Activated T-helper 1 cell treated with anti-CD3 and anti-CD28 coated beads, Interleukin-2, amount 50 U/mL, for 16 hours (primary cell): ENCODE data around the gene ANKMY2.
"Not testable (repeated sequence)": the region's sequence is repeated elsewhere in the genome, so short reads cannot be mapped to it uniquely, and the experiment has no call there.

ENCODE experiments used
- DNase-seq, 2 donors: peaks; one replicate each; pipeline ENCODE4 v3.0.0-alpha.2; 2020; ENCODE audit warnings: low read depth in 1 of 2, low spot score in 1 of 2

Gene ANKMY2

DNA sequence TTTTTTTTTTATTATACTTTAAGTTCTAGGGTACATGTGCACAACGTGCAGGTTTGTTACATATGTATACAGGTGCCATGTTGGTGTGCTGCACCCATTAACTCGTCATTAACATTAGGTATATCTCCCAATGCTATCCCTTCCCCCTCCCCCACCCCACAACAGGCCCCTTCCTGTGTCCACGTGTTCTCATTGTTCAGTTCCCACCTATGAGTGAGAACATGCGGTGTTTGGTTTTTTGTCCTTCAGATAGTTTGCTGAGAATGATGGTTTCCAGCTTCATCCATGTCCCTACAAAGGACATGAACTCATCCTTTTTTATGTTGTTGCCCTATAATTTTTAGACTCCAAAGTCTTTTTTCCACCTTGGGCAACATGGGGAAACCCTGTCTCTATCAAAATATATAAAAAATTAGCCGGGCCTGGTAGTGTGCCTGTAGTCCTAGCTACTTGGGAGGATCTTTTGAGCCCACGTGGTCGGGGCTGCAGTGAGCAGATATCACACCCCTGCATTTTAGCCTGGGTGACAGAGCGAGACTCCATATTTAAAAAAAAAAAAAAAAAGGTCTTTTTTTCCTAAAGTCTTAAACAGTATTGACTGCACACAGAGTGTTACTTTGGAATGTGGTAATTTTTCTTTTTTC, 14.4 kb upstream of the ANKMY2 start:
- not testable (repeated sequence) for DNase-seq

DNA sequence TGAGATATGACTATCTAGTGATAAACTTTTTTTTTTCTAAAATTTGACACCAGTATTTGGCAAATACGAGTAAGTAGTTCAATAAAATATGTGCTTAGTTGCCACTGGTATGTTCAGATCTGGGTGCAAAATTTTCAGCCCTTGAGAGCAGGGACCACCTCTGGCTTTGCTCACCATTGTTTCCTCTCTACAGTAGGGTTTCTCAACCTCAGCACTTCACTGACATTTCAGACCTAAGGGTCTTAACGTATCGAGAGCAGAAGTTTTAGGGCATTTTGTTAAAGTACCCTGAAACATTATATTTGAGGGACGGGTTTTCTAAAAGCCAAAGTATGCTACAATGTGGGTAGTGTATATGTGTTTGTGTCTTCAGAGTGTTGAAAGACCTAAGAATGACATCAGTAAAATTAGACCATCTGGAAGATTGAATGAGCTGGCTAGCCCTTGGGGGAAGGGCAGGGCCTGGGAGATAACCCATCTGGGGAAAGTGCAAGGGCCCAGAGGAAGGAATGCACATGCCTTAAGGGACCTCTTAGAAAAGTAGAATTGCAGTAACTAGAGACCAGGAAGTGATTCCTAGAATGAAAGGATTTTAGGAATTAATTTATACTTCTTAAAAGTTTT, 12.2 kb upstream of the ANKMY2 start:
- DNase-seq, result no peak

DNA sequence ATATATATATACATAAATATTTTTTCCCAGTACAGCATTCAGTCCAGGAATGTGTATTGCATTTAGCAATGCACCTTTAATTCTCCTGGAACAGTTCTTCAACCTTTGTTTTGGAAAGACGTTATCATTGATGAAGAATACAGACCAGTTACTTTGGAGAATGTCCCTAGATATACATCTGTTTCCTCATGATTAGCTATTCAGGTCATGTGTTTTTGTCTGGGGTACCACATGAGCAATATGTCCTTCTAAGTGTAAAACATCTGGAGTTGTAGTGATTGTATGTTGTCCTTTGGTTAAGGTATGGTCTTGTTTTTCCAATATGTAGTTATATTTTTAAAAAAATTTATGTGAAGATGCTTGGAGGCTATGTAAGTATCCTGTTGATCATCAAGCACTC, 10.6 kb upstream of the ANKMY2 start:
- no peak for DNase-seq

DNA sequence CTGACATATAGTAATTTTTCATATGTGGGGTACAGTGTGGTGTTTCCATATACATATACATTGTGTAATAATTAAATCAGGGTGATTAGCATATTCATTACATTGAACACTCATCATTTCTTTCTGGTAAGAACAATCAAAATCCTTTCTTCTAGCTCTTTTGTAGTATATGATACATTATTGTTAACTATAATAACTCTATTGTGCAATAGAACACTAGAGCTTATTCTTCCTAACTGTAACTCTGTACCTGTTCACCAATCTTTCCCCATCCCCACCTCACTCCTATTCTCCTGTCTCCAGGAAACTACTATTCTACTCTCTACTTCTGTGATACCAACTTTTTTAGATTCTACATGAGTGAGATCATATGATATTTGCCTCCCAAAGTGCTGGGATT, 9.8 kb upstream of the ANKMY2 start:
- no peak for DNase-seq

DNA sequence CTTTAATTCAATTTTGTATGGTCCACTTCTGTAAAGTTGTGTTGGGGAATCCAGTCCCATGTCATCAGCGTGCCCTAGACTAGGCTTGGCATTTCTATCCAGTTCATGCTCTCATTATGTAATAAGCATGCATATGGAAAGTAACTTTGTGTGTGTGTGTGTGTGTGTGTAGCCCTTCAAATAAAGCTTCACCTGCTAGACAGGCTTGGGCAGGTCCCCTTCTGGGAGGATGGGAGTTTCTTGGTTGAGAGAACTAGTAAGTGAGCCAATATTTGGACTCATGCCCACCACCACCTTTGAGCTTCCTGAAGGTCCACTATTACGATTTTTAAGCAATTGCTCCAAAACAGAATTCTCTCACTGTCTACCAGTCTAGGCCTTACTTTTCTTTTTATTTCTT, 7.3 kb upstream of the ANKMY2 start:
- no peak for DNase-seq

DNA sequence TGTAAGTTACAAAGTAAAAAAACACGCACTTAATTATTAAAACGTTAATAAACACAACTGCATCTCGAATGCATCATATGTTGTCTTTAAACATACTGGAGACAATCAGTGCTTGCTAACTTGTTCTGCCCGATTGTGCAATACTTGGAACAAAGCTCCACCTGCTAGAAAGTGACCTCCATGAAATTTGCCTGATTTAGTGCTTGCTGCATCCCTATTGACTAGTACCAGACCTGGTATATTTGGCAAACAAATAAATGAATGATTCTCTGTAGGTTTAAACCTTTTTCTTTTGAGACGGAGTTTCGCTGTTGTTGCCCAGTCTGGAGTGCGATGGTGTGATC, 6.7 kb upstream of the ANKMY2 start:
- DNase-seq, result no peak

DNA sequence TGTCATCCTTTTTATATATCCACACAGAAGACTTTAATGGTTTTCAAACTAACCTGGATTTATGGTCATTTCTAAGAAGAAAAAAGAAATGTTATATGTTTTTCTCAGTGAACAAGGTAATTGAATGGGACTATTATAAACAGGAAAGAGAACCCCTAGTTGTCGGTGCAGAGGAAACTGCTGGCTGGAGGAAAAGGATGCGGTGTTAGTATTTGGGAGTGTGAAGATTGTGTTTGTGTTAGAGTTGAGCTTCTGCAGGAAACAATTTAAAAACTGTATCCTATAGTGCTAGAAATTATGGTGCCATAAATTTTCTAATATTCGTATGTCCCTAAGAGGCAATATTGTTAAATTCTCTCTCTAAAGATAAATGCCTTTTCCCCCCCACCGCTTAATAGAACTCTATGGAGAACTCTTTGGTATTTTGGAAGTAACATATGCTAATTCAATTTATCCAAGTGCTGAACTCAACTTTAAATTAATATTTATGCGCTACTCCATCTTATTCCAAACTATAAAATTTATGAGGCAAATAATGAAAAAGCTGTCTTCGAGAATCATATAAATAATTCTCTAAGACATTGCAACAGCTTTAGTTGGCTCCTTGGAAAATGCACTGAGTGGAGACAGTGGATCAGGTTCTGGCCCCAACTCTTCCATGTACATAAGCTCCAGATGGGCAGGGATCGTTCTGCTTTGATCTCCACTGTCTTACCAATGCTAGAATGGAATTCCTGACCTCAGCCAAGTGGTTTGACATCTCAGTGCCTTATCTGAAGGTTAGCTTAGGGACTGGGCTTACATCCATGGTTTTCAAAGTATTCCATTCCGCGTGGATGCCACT, 6.1 kb upstream of the ANKMY2 start:
- DNase-seq, result no peak

DNA sequence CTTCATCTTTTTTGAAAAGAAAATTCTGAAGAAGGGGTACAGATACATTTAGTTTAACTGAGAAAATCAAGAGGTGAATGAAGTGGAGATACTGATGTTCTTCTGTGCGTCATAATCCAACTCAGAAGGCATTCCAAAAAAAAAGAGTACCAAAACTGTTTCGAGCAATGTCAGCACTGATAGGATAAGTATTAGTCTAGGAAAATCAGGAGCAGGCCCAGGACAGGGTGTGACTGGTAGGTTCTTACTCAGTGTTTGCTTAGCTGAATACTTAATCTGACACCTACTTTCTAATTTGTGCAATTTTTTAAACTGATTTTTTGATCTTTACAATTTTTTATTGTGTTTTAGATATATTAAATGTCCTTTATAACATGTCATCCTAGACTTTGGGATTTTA, 4.7 kb upstream of the ANKMY2 start:
- no peak for DNase-seq

DNA sequence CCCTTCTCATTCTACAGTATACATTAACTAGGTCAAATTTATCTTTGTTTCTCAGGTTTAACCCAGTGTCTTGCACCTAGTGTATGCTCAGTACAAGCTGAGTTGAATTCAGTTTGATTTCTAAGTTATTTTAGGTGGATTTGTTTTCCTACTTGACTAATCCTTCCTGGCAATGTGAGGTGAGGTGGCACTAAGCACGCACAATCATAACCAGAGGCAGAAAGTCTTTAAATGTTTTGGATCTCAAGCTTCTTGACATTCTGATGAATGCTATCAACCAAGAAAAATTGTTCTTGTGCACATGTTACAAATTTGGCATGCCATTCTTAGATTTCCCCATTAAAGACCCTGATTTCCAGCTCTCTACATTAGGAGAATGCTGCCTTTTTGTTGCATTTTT, 3.6 kb upstream of the ANKMY2 start:
- no peak for DNase-seq

DNA sequence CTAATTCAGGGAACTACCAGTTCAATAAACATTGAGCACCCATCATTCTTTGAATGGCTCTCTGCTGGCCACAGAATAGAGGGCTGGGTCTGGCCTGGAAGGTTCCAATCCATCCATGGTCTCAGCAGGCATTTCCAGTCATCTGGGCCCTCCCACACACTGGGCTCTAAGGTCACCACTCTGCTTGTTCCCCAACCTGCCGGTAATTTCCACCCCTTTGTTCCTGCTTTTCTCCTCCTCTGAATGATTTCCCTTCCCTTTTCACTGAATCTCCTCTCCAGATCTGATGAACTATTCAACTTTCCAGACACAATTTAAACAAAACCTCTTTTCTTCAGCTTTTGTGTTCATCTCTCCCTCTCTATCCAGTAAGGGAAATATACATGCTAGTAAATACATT, 3.0 kb upstream of the ANKMY2 start:
- no peak for DNase-seq

DNA sequence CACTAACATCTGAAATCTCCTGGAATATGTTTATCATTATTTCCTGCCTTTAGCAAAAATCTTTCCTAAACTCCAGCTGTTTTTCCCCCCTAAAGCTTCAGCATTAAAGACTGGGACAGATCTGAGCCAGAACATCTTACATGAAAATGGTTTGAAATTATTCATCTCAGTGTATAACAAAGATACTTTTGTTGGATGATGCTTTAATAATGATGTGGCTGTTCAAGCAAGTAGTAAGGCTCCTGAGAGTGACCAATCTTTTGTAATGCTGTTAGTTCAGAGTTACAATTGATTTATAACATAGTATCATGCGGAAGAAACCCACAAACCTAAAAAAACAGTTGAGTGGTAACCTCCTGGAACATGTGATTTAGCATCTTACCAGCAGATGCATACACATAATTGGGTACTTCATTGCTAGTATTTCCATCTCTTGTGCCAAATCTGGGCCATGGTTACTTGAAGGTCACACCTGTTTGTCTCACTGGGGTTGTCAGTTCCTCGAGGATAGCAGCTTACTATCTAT, 1.9 kb upstream of the ANKMY2 start:
- DNase-seq, result no peak

DNA sequence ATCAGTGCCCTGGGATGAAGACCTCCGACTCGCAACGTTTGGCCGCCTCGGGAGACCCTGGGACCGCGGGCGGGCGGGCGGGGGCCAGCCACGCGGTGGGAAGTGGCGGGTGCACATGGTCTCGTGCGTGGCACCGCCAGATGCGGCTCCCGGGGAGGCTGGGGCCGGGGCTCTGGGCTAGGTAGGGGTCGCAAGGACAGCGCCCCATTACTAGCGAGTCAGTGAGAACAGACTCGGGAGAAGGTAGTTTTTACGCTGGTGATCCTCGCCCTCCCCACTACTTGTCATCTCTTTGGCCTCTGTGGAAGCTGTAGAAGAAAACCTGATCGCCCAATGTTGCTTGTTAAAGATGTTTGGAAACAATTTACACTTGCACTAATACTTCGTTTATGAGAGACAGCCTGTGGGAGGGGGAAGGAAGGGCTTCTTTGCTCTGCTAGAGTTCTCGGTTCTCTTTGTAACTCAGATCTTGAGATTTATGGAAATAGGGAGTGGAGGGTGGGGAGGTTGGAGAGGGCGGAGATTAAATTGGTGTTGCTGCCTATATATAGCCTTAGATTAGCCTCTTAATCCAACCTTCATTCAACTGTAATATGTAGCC, 1.0 kb upstream of the ANKMY2 start:
- DNase-seq, result no peak

DNA sequence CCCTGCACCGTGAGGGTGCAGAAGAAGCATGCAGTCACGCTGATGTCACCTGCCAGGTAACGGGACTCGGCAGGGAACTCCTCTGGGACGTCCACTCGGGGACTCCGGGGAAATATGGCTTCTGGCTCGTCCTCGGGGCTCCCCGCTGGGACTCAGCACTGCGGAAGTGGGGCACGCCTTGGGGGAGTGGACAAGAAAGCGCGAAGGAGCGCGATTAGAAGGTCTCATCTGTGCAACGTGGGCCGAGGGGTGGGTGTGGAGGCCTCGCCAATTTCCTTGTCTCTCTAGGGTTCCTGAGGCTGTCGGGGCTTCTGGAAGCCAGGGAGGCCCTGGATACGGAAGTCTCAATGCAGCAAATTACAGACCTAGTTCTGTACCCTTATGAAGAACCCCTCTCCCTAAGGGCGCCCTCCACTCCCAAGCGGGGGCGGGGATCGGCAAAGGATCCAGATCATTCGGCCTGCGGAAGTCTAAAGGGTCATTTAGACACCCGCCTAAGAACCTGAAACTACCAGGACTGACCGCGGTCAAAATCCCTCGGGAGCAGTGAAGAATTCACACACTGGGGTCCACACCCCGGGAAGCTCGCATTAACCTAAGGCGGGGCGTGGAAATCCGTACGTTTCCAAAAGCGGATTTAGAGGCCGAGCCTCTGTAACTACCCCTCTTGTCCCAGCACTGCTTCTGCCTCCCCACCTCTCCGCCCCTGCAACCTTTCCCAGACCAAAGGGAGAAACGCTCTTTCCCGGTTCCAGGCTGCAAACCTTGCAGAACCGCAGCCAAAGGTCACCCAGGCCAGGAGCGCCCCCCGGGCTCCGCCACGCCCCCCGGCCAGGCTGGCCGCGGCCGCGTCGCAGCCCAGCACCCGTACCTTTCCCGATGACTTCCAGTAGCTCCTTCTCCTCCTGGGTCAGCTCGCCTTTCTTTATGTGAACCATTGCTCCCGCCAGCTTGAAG, 640 bp downstream of the ANKMY2 start:
- DNase-seq, result peak; percentile 25 to 32

DNA sequence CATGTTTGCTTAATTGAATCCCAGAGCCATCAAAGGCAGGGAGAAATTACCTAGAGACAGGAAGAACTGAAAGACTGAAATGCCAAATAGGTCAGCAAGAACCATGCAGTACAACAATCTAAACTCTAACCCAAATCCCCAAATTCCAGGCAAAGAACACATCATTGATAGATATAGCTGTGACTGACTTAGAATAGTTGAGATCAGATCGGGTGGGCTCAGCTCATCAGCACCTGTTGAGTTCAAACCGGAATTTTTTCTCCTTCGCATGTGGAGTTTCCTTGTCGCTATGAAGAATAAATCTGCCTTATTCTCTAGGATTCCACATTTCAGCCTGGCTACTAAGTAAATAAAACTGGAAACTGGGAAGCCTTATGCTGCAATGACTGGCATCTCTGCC, 1.4 kb downstream of the ANKMY2 start:
- DNase-seq, result no peak

DNA sequence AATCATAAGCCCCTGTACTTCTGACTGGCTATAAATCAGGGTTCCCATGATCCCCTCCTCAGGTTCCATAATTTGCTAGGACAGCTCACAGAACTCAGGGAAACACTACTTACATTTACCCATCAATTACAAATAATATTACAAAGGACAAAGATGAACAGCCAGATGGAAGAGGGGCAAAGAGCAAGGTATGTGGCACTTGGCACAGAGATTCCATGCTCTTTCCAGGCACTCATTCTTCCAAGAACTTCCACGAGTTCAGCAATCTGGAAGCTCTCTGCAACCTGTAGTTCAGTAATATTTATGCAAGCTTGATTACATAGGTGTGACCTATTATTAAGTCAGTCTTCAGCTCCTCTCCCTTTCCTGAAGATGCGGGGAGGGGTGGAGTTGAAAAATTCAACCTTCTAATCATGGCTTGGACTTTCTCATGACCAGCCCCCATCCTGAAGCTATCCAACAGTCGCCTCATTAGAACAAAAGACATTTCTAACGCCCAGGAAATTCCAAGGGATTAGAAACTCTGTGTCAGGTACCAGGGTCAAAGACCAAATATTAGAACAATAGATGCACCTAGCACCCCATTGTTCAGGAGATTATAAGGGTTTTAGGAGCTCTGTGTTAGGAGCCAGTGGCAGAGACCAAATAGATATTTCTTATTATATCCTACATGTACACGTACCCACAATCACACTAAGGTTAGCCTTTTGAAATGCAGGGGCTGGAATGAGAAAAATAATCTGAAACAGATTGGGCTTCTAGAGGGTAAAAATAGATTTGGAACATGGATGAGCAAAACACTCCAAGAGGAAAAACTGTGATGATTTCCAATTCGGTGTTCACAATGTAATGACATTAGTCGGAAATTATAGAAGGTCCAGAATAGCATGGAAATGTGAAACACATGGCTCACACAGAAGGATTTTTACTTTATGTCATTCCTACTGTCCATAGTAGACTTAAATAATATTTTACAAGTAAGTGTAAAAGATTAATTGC, 7.0 kb downstream of the ANKMY2 start:
- no peak for DNase-seq

DNA sequence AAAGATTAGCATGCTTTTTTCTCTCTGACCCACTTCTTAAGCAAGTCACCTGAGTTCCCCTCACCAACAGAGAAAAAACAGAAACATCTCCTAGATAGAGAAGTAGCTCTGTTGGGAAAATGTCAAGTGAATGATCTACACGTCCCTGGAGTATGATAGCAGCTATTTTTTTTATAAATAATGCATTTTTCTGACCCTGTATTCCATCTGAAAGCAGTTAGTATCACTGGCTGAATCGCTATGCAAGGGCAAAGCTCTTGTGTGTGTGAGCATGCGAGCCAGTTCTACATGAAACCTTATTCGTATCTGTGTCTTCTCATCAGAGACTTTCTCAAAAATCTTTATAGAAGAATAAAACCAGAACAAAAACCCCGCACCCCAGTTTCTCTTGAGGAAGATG, 8.2 kb downstream of the ANKMY2 start:
- no peak for DNase-seq

DNA sequence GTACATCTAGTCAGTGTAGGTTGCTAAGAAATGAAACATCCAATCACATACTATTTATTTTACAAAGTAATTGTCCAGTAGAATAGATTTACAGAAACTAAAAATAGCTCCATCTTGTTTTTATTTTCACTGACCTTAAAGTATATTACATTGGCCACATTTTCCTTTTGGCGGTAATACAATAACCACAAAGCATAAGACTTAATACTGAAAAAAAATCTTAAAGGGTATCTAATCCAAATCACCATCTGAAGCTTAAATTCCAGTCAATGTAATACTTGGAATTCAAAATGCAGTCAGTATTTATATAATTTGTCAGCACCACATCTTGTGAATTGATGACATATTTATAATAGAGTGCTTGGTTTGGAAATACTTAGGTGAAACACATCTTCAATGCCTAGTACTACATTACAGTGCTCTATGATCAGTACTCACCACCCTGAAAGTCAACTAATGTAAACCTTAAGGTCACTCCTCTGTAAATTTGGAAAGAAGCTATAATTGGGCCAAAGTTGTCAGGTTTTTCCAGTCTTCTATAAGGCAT, 8.9 kb downstream of the ANKMY2 start:
- DNase-seq, result no peak

DNA sequence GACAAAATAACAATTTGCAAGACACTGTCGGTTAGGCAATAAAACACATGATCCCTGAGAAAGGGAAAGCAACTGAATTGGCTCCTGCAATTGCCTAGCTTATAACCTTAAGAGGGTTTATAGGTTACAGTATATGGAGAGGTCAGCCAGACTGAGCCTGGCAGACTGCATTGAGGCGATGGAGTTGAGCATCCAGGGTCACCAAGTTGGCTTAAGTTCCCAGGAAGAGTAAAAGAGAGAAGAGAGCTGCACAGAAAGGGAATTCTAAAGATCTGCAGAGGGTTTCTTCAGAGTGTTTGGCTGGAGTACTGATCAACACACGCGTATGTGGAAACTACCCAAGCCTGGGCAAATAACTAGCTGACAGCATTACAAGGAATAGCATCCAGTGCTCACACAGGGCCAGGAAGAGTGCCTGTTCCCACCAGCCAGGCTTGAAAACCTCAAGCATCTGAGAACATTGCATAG, 11.2 kb downstream of the ANKMY2 start:
- DNase-seq, result no peak

DNA sequence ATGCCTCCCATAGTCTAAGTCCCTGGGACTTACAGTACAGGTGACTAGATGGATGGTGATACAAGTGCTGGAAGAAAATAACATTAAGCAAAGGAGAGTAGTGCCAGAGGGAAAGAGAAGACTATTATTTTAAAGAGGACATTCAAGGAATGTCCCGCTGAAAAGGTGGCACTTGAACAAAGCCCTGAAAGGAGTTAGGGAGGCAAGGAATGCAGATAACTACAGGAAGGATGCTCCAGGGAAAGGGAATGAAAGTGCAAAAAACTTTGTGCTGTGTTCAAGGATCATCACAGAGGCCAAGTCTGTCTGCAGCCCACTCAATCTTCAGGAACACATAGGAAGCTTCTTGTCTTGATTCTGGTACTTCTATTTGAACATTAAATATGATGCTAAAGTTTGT, 14.9 kb downstream of the ANKMY2 start:
- no peak for DNase-seq
